GM18868 (cell line): ENCODE measurements around the gene GRIN3A.
A peak's percentile ranks its signal among the peaks of the same experiment; 100 is the strongest.

ENCODE experiments used
- ATAC-seq: cut with Tn5 transposase; IDR thresholded peaks from one replicate; pipeline ENCODE4 v1.9.1; 2021; ENCODE audit warnings: mild to moderate bottlenecking, moderate library complexity; ENCODE audit not compliant: unreplicated experiment

Gene GRIN3A

DNA sequence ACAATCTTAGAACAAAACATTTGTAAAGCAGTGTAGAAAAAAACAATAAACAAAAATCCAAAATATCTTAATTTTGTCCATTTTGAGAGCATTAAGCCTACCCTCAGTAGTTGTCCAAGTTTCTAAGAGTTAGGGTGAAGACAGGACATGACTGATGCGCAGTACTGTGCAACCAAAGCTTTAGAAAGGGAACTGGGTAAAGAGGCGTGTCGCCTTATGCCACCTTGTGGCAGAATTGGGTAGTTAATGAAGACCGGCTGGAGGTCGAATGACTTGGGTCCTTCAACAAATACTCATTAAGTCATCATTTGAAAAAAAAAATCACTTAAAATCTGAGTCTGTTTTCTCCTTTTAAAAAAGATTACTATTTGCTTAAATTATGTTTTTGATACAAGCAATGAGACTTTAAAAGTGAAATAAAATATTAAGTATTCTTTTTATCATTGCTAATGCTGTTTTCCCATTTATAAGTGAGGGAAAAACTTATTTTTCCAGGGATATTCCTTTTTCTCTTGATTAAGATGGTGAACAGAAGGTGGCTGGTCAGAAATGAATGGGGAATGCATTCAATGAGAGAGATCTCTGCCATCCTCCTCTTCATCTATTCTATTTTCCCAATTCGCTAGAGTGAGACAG is 208.3 kb downstream of the GRIN3A start:
- peak; percentile 46 for ATAC-seq

GRCh38 chr9:101528015-101528414 is 210.4 kb downstream of the GRIN3A start:
- ATAC-seq: no peak

GRCh38 chr9:101527066-101527465 is 211.4 kb downstream of the GRIN3A start:
- ATAC-seq: no peak

GRCh38 chr9:101524371-101524770 is 214.1 kb downstream of the GRIN3A start:
- ATAC-seq: no peak
